Neural crest cell (in vitro differentiated cells): ENCODE results near the gene PSME1. TPM values are rescaled to one million over a fixed set of nuclear protein-coding genes. Genes with fewer than 3 reads are reported as not detected.
A peak's percentile ranks its signal among the peaks of the same experiment; 100 is the strongest.

Experiments used
- DNase-seq: peaks from one replicate; pipeline ENCODE4 v3.0.0; 2021; ENCODE audit warnings: low read depth, mixed read lengths, low spot score
- H3K27ac Mint-ChIP-seq: one replicate; pipeline ENCODE4 v1.8.0; 2021; ENCODE audit warnings: mild to moderate bottlenecking, mixed read lengths; ENCODE audit not compliant: unreplicated experiment
- H3K27me3 Mint-ChIP-seq: 2 replicates; pipeline ENCODE4 v1.8.0; 2021; ENCODE audit warnings: low read depth, mild to moderate bottlenecking, mixed read lengths
- H3K36me3 Mint-ChIP-seq: 2 replicates; pipeline ENCODE4 v1.8.0; 2021; ENCODE audit warnings: low read depth, mild to moderate bottlenecking, mixed read lengths
- H3K4me1 Mint-ChIP-seq: 2 replicates; pipeline ENCODE4 v1.8.0; 2021; ENCODE audit warnings: mixed read lengths
- H3K4me3 Mint-ChIP-seq: one replicate; pipeline ENCODE4 v1.8.0; 2021; ENCODE audit warnings: mild to moderate bottlenecking, mixed read lengths
- H3K9me3 Mint-ChIP-seq: 2 replicates; pipeline ENCODE4 v1.8.0; 2021; ENCODE audit warnings: mixed read lengths
- total RNA-seq: library from RNA; stranded (reverse); gene quantifications from 2 replicates; pipeline ENCODE4 v1.2.1, GENCODE V29; 2021
- TF ChIP-seq, protein P1 (sequence below): fragments of 200-600 bp; sonication (generic); conservative IDR thresholded peaks from 2 replicates; pipeline ENCODE4 v1.5.0; 2021; ENCODE audit warnings: antibody characterized with exemption, mild to moderate bottlenecking

PSME1 gene
- total RNA-seq, 1 donor from 2014 or later: 88.5 TPM

DNA sequence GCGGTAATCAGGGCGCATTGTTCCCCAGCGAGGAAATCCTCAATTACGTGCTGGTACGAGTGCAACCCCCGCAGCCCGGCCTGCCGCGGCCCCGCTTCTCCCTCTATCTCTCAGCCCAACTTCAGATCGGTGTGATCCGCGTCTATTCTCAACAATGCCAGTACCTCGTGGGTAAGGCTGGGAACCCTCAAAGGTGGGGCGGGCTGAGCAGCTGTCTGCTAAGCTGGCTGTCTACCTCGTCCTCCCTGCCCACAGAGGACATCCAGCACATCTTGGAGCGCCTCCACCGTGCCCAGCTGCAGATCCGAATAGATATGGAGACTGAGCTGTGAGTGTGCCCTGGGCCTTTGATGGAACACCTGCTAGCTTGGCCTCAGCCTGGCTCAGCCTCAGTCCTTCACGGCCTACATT is 36.9 kb downstream of the PSME1 start:
- DNase-seq: no peak
- H3K27me3 Mint-ChIP-seq: no peaks in the 10 kb centered on the region
- TF ChIP-seq, protein P1, sequence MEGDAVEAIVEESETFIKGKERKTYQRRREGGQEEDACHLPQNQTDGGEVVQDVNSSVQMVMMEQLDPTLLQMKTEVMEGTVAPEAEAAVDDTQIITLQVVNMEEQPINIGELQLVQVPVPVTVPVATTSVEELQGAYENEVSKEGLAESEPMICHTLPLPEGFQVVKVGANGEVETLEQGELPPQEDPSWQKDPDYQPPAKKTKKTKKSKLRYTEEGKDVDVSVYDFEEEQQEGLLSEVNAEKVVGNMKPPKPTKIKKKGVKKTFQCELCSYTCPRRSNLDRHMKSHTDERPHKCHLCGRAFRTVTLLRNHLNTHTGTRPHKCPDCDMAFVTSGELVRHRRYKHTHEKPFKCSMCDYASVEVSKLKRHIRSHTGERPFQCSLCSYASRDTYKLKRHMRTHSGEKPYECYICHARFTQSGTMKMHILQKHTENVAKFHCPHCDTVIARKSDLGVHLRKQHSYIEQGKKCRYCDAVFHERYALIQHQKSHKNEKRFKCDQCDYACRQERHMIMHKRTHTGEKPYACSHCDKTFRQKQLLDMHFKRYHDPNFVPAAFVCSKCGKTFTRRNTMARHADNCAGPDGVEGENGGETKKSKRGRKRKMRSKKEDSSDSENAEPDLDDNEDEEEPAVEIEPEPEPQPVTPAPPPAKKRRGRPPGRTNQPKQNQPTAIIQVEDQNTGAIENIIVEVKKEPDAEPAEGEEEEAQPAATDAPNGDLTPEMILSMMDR: no peak
- no peaks in the 10 kb centered on the region for H3K9me3 Mint-ChIP-seq
- peak overlapping the region; percentile 92 for H3K4me3 Mint-ChIP-seq
- peaks cover 25% of the 10 kb centered on the region for H3K4me1 Mint-ChIP-seq
- H3K36me3 Mint-ChIP-seq: peaks cover 7% of the 10 kb centered on the region
- peak overlapping the region; percentile 65 for H3K27ac Mint-ChIP-seq

DNA sequence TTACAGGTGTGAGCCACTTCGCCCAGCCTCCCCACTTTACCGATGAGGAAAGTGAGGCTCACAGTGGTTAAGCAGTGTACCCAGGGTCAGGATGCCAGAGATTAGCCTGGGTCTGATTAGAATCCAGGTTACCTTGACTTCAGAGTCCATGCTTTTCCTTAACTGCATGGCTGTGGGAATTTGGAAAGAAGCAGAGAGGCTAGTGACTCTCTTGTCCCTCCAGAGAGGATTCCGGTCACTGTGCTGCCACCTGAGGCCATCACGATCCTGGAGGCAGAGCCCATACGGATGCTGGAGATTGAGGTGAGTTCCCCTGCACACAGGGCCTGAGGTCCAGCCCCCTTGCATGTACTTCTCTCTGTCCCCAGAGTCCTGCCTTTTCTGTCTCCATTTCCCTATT is 40.6 kb downstream of the PSME1 start:
- TF ChIP-seq, protein P1: no peak
- Mint-ChIP-seq H3K4me3 (peak overlapping the region; percentile 59), H3K4me1 (peaks cover 24% of the 10 kb centered on the region), H3K9me3 (no peaks in the 10 kb centered on the region), H3K36me3 (peaks cover 7% of the 10 kb centered on the region), H3K27ac (no peak overlapping the region), H3K27me3 (peaks cover 2% of the 10 kb centered on the region)
- DNase-seq: no peak

DNA sequence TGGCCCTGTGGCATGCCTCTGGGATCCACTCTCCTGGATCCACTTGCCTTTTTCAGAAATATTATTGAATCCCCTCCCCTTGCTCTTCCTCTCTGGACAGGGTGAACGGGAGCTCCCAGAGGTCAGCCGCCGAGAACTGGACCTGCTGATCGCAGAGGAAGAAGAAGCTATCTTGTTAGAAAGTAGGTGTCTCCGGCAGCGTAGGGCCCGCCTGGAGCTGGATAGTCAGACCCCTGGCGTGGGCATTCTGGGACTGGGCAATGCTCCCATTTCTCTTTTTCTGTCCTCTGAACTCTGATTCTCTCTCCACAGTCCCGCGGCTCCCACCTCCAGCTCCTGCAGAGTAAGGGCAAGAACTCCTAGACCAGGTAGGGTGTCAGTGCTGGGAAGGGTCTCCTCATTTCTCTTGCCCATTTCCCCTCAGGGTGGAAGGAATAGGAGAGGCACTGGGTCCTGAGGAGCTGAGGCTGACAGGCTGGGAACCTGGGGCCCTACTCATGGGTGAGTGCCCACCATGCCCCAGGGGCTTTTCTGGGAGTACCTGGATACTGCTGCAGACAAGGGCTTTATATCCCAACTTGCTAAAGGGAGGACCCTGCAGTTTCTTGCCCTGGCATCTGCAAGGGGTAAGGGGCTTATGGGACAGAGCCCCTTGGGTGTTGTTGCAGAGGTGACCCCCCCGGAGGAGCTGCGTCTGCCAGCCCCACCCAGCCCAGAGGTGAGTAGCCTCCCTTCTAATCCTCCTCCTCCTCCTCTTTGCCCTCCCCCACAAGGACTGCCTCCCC is 41.2 kb downstream of the PSME1 start:
- H3K9me3 Mint-ChIP-seq: no peaks in the 10 kb centered on the region
- H3K4me3 Mint-ChIP-seq: peak overlapping the region; percentile 59
- no peak for DNase-seq
- peaks cover 22% of the 10 kb centered on the region for H3K4me1 Mint-ChIP-seq
- no peak overlapping the region for H3K27ac Mint-ChIP-seq
- TF ChIP-seq, protein P1: no peak
- H3K36me3 Mint-ChIP-seq: peaks cover 7% of the 10 kb centered on the region
- H3K27me3 Mint-ChIP-seq: peaks cover 2% of the 10 kb centered on the region

- no peak overlapping the region for H3K4me3 Mint-ChIP-seq
- H3K4me1 Mint-ChIP-seq: peaks cover 18% of the 10 kb centered on the region
- H3K36me3 Mint-ChIP-seq: peaks cover 10% of the 10 kb centered on the region
- H3K27ac Mint-ChIP-seq: no peak overlapping the region
- no peaks in the 10 kb centered on the region for H3K9me3 Mint-ChIP-seq
- peaks cover 2% of the 10 kb centered on the region for H3K27me3 Mint-ChIP-seq
- TF ChIP-seq, protein P1: no peak
- DNase-seq: no peak
Measured at GRCh38 chr14:24177891-24178290, 41.9 kb downstream of the PSME1 start.

GRCh38 chr14:24178399-24179178 is 42.6 kb downstream of the PSME1 start:
- peaks cover 2% of the 10 kb centered on the region for H3K27me3 Mint-ChIP-seq
- H3K36me3 Mint-ChIP-seq: peaks cover 10% of the 10 kb centered on the region
- H3K9me3 Mint-ChIP-seq: no peaks in the 10 kb centered on the region
- H3K4me3 Mint-ChIP-seq: peak overlapping the region; percentile 72
- peaks cover 11% of the 10 kb centered on the region for H3K4me1 Mint-ChIP-seq
- TF ChIP-seq, protein P1: no peak
- no peak for DNase-seq
- H3K27ac Mint-ChIP-seq: no peak overlapping the region
